DOHH2 (cell line): Measurements from ENCODE around the gene DALRD3.
A peak's percentile ranks its signal among the peaks of the same experiment; 100 is the strongest.

Experiments used
- H3F3A ChIP-seq: fragments of 200-600 bp; sonication (generic), shearing (Covaris generic); 2 replicates; pipeline ENCODE4 v1.6.0; 2016; ENCODE audit warnings: antibody characterized with exemption, mild to moderate bottlenecking; ENCODE audit not compliant: control insufficient read depth, insufficient read depth
- H3K27ac ChIP-seq: fragments of 200-600 bp; sonication (generic); 2 replicates; pipeline ENCODE4 v1.5.1; 2014; ENCODE audit warnings: low read depth, mild to moderate bottlenecking, low read length, moderate library complexity
- H3K27me3 ChIP-seq: fragments of 200-600 bp; sonication (generic); 2 replicates; pipeline ENCODE4 v1.6.1; 2014; ENCODE audit warnings: mild to moderate bottlenecking, low read length, mixed read lengths; ENCODE audit not compliant: control insufficient read depth
- H3K36me3 ChIP-seq: fragments of 200-600 bp; sonication (generic); 2 replicates; pipeline ENCODE4 v1.6.1; 2014; ENCODE audit warnings: mild to moderate bottlenecking, low read length, moderate library complexity, mixed read lengths; ENCODE audit not compliant: control insufficient read depth
- H3K4me1 ChIP-seq: fragments of 200-600 bp; sonication (generic); 2 replicates; pipeline ENCODE4 v1.6.1; 2014; ENCODE audit warnings: mild to moderate bottlenecking, low read length, mixed read lengths; ENCODE audit not compliant: control insufficient read depth
- H3K4me2 ChIP-seq: fragments of 200-600 bp; sonication (generic); 2 replicates; pipeline ENCODE4 v1.6.0; 2014; ENCODE audit warnings: mild to moderate bottlenecking, low read length, moderate library complexity
- H3K4me3 ChIP-seq: fragments of 200-600 bp; sonication (generic); 2 replicates; pipeline ENCODE4 v1.5.1; 2014; ENCODE audit warnings: mild to moderate bottlenecking, low read length, mixed read lengths
- H3K79me2 ChIP-seq: fragments of 200-600 bp; sonication (generic); 2 replicates; pipeline ENCODE4 v1.6.1; 2014; ENCODE audit warnings: mild to moderate bottlenecking, low read length, mixed read lengths; ENCODE audit not compliant: control insufficient read depth
- H3K9me2 ChIP-seq: fragments of 200-600 bp; sonication (generic); replicated peaks from 2 replicates; pipeline ENCODE4 v1.6.1; 2014; ENCODE audit warnings: mild to moderate bottlenecking, low read length, mixed read lengths; ENCODE audit not compliant: control insufficient read depth
- H3K9me3 ChIP-seq: fragments of 200-600 bp; sonication (generic); 2 replicates; pipeline ENCODE4 v1.6.1; 2014; ENCODE audit warnings: antibody characterized with exemption, low read length, mixed read lengths; ENCODE audit not compliant: control insufficient read depth, insufficient read depth
- H4K20me1 ChIP-seq: fragments of 200-600 bp; sonication (generic); 2 replicates; pipeline ENCODE4 v1.6.0; 2014; ENCODE audit warnings: low read depth, mild to moderate bottlenecking, antibody characterized with exemption, low read length, moderate library complexity; ENCODE audit not compliant: control insufficient read depth, insufficient read depth
- EZH2phosphoT487 ChIP-seq: fragments of 200-600 bp; sonication (generic); IDR thresholded peaks from 2 replicates; pipeline ENCODE4 v1.6.1; 2017; ENCODE audit warnings: borderline replicate concordance, mild to moderate bottlenecking, antibody characterized with exemption, low read length, moderate library complexity, mixed read lengths
- TF ChIP-seq, protein P1 (sequence below): fragments of 200-600 bp; sonication (generic); IDR thresholded peaks from one replicate; pipeline ENCODE4 v1.5.1; 2014; ENCODE audit warnings: antibody characterized with exemption, mild to moderate bottlenecking, low read depth, low read length; ENCODE audit not compliant: poor library complexity, severe bottlenecking

Gene DALRD3

DNA sequence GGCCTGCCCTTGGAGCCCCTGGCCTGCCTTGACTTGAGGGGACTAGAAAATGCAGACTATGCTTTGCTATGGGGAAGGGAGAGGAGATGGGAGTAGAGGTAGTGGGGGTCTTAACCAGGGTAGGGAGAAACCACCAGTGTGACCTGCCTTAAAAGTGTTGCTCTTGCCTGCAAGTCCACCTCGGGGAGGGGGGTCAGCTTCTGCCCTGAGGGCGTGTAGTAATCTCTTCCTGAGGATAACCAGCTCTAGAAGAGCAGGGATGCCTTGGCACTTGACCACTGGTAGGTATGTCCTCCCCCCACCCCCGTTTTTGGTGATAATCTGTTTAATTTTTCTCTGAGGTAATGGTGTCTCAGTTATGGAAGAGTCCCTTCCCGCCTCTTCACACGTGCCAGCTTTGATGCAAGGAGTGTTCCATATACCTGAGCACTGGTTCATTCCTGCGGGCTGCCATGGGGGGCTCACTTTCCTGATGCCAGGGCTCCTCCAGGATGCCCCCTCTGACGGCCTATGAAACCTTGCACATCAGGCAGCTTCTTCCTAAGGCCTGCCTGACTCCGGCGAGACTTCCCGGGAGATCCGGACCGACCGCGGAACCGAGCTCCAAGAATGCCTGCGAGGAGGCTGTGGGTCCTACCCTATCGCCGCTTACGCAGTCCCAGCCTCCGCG, 29.1 kb downstream of the DALRD3 start:
- Histone ChIP-seq H3F3A (peaks cover 16% of the 10 kb centered on the region), H3K27me3 (no peaks in the 10 kb centered on the region), H3K4me3 (peak overlapping the region; percentile 88), H3K4me1 (peaks cover 29% of the 10 kb centered on the region), H3K36me3 (peaks cover 45% of the 10 kb centered on the region), H3K9me3 (no peaks in the 10 kb centered on the region), H4K20me1 (no peaks in the 10 kb centered on the region), H3K79me2 (peaks cover 35% of the 10 kb centered on the region), H3K9me2 (no peaks in the 10 kb centered on the region), H3K27ac (peak overlapping the region; percentile 37), H3K4me2 (peak overlapping the region; percentile 96)
- no peak for TF ChIP-seq EZH2phosphoT487
- TF ChIP-seq, protein P1, sequence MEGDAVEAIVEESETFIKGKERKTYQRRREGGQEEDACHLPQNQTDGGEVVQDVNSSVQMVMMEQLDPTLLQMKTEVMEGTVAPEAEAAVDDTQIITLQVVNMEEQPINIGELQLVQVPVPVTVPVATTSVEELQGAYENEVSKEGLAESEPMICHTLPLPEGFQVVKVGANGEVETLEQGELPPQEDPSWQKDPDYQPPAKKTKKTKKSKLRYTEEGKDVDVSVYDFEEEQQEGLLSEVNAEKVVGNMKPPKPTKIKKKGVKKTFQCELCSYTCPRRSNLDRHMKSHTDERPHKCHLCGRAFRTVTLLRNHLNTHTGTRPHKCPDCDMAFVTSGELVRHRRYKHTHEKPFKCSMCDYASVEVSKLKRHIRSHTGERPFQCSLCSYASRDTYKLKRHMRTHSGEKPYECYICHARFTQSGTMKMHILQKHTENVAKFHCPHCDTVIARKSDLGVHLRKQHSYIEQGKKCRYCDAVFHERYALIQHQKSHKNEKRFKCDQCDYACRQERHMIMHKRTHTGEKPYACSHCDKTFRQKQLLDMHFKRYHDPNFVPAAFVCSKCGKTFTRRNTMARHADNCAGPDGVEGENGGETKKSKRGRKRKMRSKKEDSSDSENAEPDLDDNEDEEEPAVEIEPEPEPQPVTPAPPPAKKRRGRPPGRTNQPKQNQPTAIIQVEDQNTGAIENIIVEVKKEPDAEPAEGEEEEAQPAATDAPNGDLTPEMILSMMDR = no peak

DNA sequence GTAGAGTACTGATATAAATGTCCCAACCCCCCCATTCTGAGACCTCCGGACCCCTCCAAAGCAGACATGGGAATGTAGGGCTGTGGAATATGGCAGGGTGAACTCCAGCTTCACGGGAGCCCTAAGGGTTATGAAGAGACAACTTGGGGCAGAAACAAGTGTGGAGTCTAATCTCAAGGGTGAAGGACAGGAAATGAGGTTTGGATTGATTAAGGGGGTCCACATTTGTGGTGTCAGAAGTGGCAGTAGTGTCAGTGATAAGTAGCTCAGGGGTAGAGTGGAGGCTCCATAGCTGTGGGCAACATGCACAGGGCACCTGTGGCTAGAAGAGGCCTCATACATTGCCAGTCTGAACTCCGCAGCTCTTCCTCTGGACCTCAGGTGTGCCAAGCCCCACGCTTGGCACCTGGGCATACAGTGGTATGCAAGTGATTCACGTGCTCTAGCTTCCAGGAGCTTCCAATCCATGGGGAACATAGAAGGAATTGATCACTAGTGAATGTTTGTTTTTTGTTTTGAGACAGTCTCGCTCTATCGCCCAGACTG, 32.5 kb downstream of the DALRD3 start:
- Histone ChIP-seq H3K27me3 (no peaks in the 10 kb centered on the region), H3K4me1 (peaks cover 17% of the 10 kb centered on the region), H3K9me2 (no peaks in the 10 kb centered on the region), H3K9me3 (no peaks in the 10 kb centered on the region), H4K20me1 (no peaks in the 10 kb centered on the region), H3K4me2 (no peak overlapping the region), H3K4me3 (no peak overlapping the region), H3K36me3 (peaks cover 59% of the 10 kb centered on the region), H3K79me2 (peaks cover 19% of the 10 kb centered on the region), H3K27ac (no peak overlapping the region), H3F3A (peaks cover 12% of the 10 kb centered on the region)
- TF ChIP-seq EZH2phosphoT487 = no peak
- TF ChIP-seq, protein P1 = no peak

DNA sequence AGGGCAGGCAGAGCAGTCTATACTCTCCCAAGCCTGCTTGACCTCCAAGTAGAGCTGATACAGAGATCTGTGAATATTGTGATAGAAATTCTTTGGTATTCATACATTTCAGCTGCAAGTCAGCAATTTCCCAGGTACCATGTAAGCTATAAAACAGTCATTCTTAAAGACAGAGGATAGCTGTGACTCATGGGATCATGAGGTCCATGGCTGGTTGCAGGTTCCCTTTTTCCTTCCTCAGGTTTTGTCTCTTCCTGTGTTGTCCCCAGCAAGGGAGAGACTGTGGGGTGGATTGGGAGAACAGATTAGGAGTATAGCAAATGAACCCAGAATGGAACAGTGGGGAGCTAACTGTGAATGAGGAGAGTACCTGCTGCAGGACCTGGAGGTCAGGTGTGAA, 33.7 kb downstream of the DALRD3 start:
- Histone ChIP-seq H3F3A (peaks cover 12% of the 10 kb centered on the region), H3K79me2 (peaks cover 9% of the 10 kb centered on the region), H3K4me1 (peaks cover 13% of the 10 kb centered on the region), H3K36me3 (peaks cover 65% of the 10 kb centered on the region), H3K4me2 (no peak overlapping the region), H3K4me3 (no peak overlapping the region), H3K9me3 (no peaks in the 10 kb centered on the region), H4K20me1 (no peaks in the 10 kb centered on the region), H3K27ac (no peak overlapping the region), H3K27me3 (no peaks in the 10 kb centered on the region), H3K9me2 (no peaks in the 10 kb centered on the region)
- TF ChIP-seq, protein P1 = no peak
- TF ChIP-seq EZH2phosphoT487 = no peak
